HCT116 (cell line): Measurements from ENCODE around the gene ATG4C. TPM values are rescaled to one million over a fixed set of nuclear protein-coding genes. Genes with fewer than 3 reads are reported as not detected.
"Not testable (repeated sequence)": the region's sequence is repeated elsewhere in the genome, so short reads cannot be mapped to it uniquely, and the experiment has no call there.

Experiments used
- ATAC-seq: fragments of 200-7000 bp; cut with Tn5 transposase; 2 replicates; pipeline ENCODE4 v1.9.1; 2020; ENCODE audit warnings: mild to moderate bottlenecking, moderate library complexity
- BruUV-seq: library from RNA; stranded (reverse); fragments of 400-500 nt; replicated peaks from 2 replicates; lab custom pipeline; 2021; lab: Mats Ljungman, UMichigan
- CTCF ChIA-PET: fragments of 300-600 bp; sonication (Branson Sonifier 250); formaldehyde crosslinking; loops from one replicate; lab custom pipeline; 2021; ENCODE audit warnings: antibody characterized with exemption; lab: Charles Lee
- POLR2A ChIA-PET: fragments of 300-600, 350-600 bp; sonication (Branson Sonifier 250); formaldehyde crosslinking; loops from one replicate; lab custom pipeline; 2021; ENCODE audit warnings: antibody characterized with exemption; lab: Charles Lee
- RAD21 ChIA-PET, 2 experiments: fragments of 300-600 bp; sonication (Branson Sonifier 250); formaldehyde crosslinking; loops; one replicate each; lab custom pipeline; 2023; ENCODE audit warnings: low total read pairs in 2 of 2; ENCODE audit not compliant: uncharacterized antibody in 2 of 2, unreplicated experiment in 2 of 2, low non-redundant PET in 1 of 2; lab: Charles Lee
- DNase-seq: peaks from one replicate; pipeline ENCODE4 v3.0.0-alpha.2; 2010; ENCODE audit warnings: low read depth, low spot score
- H2AFZ ChIP-seq: fragments of 200-600 bp; shearing (Covaris generic), sonication (generic); 2 replicates; pipeline ENCODE4 v1.6.1; 2017; ENCODE audit warnings: low read depth, mixed run types, mixed read lengths, antibody characterized with exemption, low read length; ENCODE audit not compliant: poor library complexity, severe bottlenecking
- H3K27ac ChIP-seq: 2 replicates; pipeline ENCODE4 v1.5.1; 2012; ENCODE audit warnings: low read depth, low read length
- H3K27me3 ChIP-seq: fragments of 200-600 bp; sonication (generic); 2 replicates; pipeline ENCODE4 v1.6.1; 2016; ENCODE audit warnings: mixed run types, low read length, mixed read lengths; ENCODE audit not compliant: insufficient read depth
- H3K36me3 ChIP-seq, 2 experiments: fragments of 200-500 bp in 1 of 2; fragments of 200-600 bp in 1 of 2; sonication (Bioruptor generic) in 1 of 2; sonication (generic) in 1 of 2; 2 replicates each; pipeline versions ENCODE4 v1.5.1 to v1.6.1; 2014 to 2016; ENCODE audit warnings: low read length in 2 of 2, inconsistent platforms in 1 of 2, mixed read lengths in 1 of 2, mixed run types in 1 of 2; ENCODE audit not compliant: insufficient read depth in 2 of 2, control insufficient read depth in 1 of 2
- H3K4me1 ChIP-seq, 2 experiments: fragments of 200-600 bp in 1 of 2; sonication (generic) in 1 of 2; 2 replicates each; pipeline versions ENCODE4 v1.5.1 to v1.6.1; 2012 to 2017; ENCODE audit warnings: low read length in 2 of 2, inconsistent platforms in 1 of 2, mild to moderate bottlenecking in 1 of 2, mixed read lengths in 1 of 2, mixed run types in 1 of 2, moderate library complexity in 1 of 2; ENCODE audit not compliant: insufficient read depth in 2 of 2, control insufficient read depth in 1 of 2
- H3K4me2 ChIP-seq: fragments of 200-600 bp; sonication (generic); 2 replicates; pipeline ENCODE4 v1.6.1; 2017; ENCODE audit warnings: mixed run types, low read length, mixed read lengths
- H3K4me3 ChIP-seq, 2 experiments: fragments of 200-600 bp in 1 of 2; sonication (generic) in 1 of 2; replicated peaks in 1 of 2; 2 replicates each; pipeline ENCODE4 v1.5.1; 2011 to 2016; ENCODE audit warnings: low read length in 2 of 2, control low read depth in 1 of 2, low read depth in 1 of 2, mild to moderate bottlenecking in 1 of 2, mixed read lengths in 1 of 2, mixed run types in 1 of 2
- H3K79me2 ChIP-seq: fragments of 200-600 bp; sonication (generic); 2 replicates; pipeline ENCODE4 v1.6.1; 2017; ENCODE audit warnings: mild to moderate bottlenecking, mixed run types, low read length, moderate library complexity, mixed read lengths; ENCODE audit not compliant: insufficient read depth
- H3K9ac ChIP-seq: fragments of 200-600 bp; sonication (generic); 2 replicates; pipeline ENCODE4 v1.6.1; 2016; ENCODE audit warnings: low read length, mixed read lengths
- H3K9me2 ChIP-seq: fragments of 200-600 bp; sonication (generic), shearing (Covaris generic); 2 replicates; pipeline ENCODE4 v1.6.1; 2017; ENCODE audit warnings: mixed run types, mild to moderate bottlenecking, moderate library complexity; ENCODE audit not compliant: insufficient read depth
- H3K9me3 ChIP-seq, 2 experiments: fragments of 200-500 bp in 1 of 2; fragments of 200-600 bp in 1 of 2; sonication (Bioruptor generic) in 1 of 2; sonication (generic) in 1 of 2; 2 replicates each; pipeline ENCODE4 v1.6.1; 2014 to 2017; ENCODE audit warnings: low read length in 2 of 2, mixed read lengths in 2 of 2, inconsistent platforms in 1 of 2, low read depth in 1 of 2, mild to moderate bottlenecking in 1 of 2, mixed run types in 1 of 2, moderate library complexity in 1 of 2; ENCODE audit not compliant: control insufficient read depth in 1 of 2, insufficient read depth in 1 of 2
- H4K20me1 ChIP-seq: fragments of 200-600 bp; sonication (generic), shearing (Covaris generic); 2 replicates; pipeline ENCODE4 v1.6.1; 2017; ENCODE audit warnings: mixed run types, mild to moderate bottlenecking, moderate library complexity; ENCODE audit not compliant: insufficient read depth
- RAD21 ChIP-seq: IDR thresholded peaks from 2 replicates; pipeline ENCODE4 v1.6.1; 2012; ENCODE audit warnings: low read depth, mild to moderate bottlenecking
- intact Hi-C: fragments of 100-400 bp; cut with micrococcal nuclease; formaldehyde crosslinking; loops from 2 replicates; pipeline ENCODE4 v1.10.0; 2022
- total RNA-seq: library from RNA; stranded (reverse); gene quantifications from one replicate; pipeline ENCODE4 v1.2.1, GENCODE V29; 2021; ENCODE audit not compliant: unreplicated experiment

The ATG4C gene
- total RNA-seq, 1 experiment from 2014 or later, result 11.8 TPM

DNA sequence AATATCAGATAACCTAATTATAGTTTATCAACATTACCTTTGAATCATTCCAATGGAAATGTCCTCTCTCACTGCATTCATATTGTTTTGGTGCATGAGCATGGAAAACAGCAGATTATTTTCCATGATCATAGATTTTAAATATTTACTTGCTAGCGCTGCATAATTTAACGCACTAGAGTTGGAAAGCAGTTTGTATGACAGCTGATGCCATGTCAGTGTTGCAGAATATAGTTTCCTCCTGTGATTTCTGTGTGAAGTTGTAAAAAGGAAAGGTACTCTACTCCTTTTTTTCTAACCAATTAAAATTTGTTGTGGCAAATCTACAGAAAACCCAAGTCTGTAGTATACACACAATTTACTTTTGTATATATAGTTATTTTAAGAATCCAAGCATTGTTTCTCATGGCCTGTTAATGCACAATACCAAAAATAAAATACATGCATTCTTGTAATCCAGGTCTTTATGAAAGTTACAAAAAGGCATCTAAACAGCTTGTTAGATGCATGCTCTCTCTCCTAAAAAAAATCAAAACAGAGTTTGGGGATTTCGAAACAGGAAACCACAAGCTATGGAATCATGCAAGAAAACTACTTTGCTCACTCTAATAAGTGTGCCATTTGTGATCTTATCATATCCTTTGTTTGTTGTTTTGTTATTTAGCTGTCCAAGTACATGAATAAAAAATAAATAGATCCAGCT lies 1.9 kb upstream of the ATG4C start:
- no peak for ATAC-seq
- Histone ChIP-seq H3K4me3 (no peak overlapping the region), H3K9me3 (no peaks in the 10 kb centered on the region), H3K4me2 (no peak overlapping the region), H3K36me3 (no peaks in the 10 kb centered on the region)
- intact Hi-C loops, result no loop called here
- BruUV-seq, result no TSS peak
- POLR2A ChIA-PET, result interaction anchor here (0.9 kb wide), 1 partner anchor 13 kb away, joined by 4 read pairs; no protein-coding TSS in a partner anchor
- no peak for TF ChIP-seq RAD21
- TF ChIP-seq, all 23 proteins: peak for 0
- CTCF ChIA-PET, result no interaction called here
- H3K27ac ChIP-seq, result no peak overlapping the region
- H3K9me2 ChIP-seq, result no peaks in the 10 kb centered on the region
- H3K9ac ChIP-seq, result no peak overlapping the region
- DNase-seq, result no peak
- peaks cover 0 to 11% of the 10 kb centered on the region in 2 experiments; a peak in 2 of 4 replicates for H3K4me1 ChIP-seq
- H3K79me2 ChIP-seq, result peaks cover 8% of the 10 kb centered on the region; the same call in 1 of the 2 replicates
- no peaks in the 10 kb centered on the region for H3K27me3 ChIP-seq
- RAD21 ChIA-PET, result no interaction called here
- H2AFZ ChIP-seq, result no peak overlapping the region
- H4K20me1 ChIP-seq, result no peaks in the 10 kb centered on the region

DNA sequence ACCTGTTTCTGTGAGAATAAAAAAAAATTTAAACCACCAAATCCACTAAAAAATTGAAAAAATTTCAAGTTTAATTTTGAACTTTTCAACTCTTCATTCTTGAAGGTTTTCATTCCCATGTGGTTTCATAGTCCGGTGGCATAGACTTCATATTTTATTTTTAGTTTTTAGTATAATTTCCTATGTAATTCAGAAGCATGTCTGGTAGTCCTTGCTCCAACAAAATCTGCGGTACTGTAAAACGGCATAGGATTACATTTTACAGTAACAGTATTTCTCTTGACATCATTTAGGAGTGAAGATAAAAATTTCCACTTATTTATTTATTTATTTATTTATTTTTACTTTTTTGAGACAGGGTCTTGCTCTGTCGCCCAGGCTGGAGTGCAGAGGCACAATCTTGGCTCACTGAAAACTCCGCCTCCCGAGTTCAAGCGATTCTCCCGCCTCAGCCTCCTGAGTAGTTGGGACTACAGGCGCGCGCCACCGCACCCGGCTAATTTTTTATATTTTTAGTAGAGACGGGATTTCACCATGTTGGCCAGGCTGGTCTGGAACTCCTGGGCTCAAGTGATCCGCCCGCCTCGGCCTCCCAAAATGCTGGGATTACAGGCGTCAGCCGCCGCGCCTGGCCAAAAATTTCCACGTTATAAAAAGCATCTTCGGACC lies 1.3 kb upstream of the ATG4C start:
- intact Hi-C loops, ATAC-seq, H3K9ac ChIP-seq: not testable (repeated sequence)

More for the DNA sequence above, 1.3 kb upstream of the ATG4C start:
- H3K79me2 ChIP-seq, BruUV-seq, RAD21 ChIA-PET, H3K27ac ChIP-seq, H3K4me2 ChIP-seq, CTCF ChIA-PET, H3K36me3 ChIP-seq, H2AFZ ChIP-seq, H3K9me2 ChIP-seq, H3K4me3 ChIP-seq, H3K9me3 ChIP-seq, DNase-seq, H3K27me3 ChIP-seq, H4K20me1 ChIP-seq: not testable (repeated sequence)
- H3K4me1 ChIP-seq, result peaks cover 0 to 11% of the 10 kb centered on the region in 2 experiments; a peak in 2 of 4 replicates
- POLR2A ChIA-PET, result interaction anchor here (0.9 kb wide), 1 partner anchor 14 kb away, joined by 4 read pairs; no protein-coding TSS in a partner anchor
